HT-29 (cell line): ENCODE measurements around the gene MVP. TPM values are rescaled to one million over a fixed set of nuclear protein-coding genes. Genes with fewer than 3 reads are reported as not detected.
"Not testable (repeated sequence)": the region's sequence is repeated elsewhere in the genome, so short reads cannot be mapped to it uniquely, and the experiment has no call there.

Experiments used
- DNase-seq: peaks from one replicate; pipeline ENCODE4 v3.0.0-alpha.2; 2015; ENCODE audit warnings: low spot score
- total RNA-seq: library from RNA; depleted of rRNA; stranded (reverse); fragments of >200 nt; shearing (Covaris generic); gene quantifications from 2 replicates; pipeline ENCODE4 v1.2.3, GENCODE V29; 2014

MVP gene
- total RNA-seq, 1 experiment from 2014 or later: 185 TPM

GRCh38 chr16:29815032-29815721, 5.1 kb upstream of the MVP start:
- no peak for DNase-seq

GRCh38 chr16:29815793-29816693, 4.2 kb upstream of the MVP start, which contains the start of gene PAGR1:
TSS of gene PAGR1 (plus strand) at chr16:29816152. CDS start at chr16:29816526, 374 bp downstream.
- peak; percentile 96 for DNase-seq

GRCh38 chr16:29816694-29817441, 3.4 kb upstream of the MVP start:
- peak; percentile 66 for DNase-seq

GRCh38 chr16:29818082-29818481, 2.2 kb upstream of the MVP start:
- no peak for DNase-seq

GRCh38 chr16:29819506-29819905, 756 bp upstream of the MVP start:
- peak; percentile 61 for DNase-seq

GRCh38 chr16:29820730-29821642, 724 bp downstream of the MVP start:
- DNase-seq: peak; percentile 74

- DNase-seq: peak; percentile 64
Measured at GRCh38 chr16:29821643-29822115, 1.4 kb downstream of the MVP start.

GRCh38 chr16:29824589-29825144, 4.4 kb downstream of the MVP start:
- DNase-seq: peak; percentile 33

- peak; percentile 75 for DNase-seq
Measured at GRCh38 chr16:29825145-29826044, 5.1 kb downstream of the MVP start.

GRCh38 chr16:29826342-29826695, 6.1 kb downstream of the MVP start:
- DNase-seq: no peak

GRCh38 chr16:29830774-29831173, 10.5 kb downstream of the MVP start:
- no peak for DNase-seq

- no peak for DNase-seq
Measured at GRCh38 chr16:29831490-29831889, 11.2 kb downstream of the MVP start.

GRCh38 chr16:29833219-29833618, 13.0 kb downstream of the MVP start:
- DNase-seq: not testable (repeated sequence)

- DNase-seq: no peak
Measured at GRCh38 chr16:29834079-29834478, 13.8 kb downstream of the MVP start.

- DNase-seq: no peak
Measured at GRCh38 chr16:29835926-29836325, 15.7 kb downstream of the MVP start.

GRCh38 chr16:29836623-29837022, 16.4 kb downstream of the MVP start:
- DNase-seq: no peak

- DNase-seq: no peak
Measured at GRCh38 chr16:29837841-29838240, 17.6 kb downstream of the MVP start.

- DNase-seq: no peak
Measured at GRCh38 chr16:29839822-29840221, 19.6 kb downstream of the MVP start.

- no peak for DNase-seq
Measured at GRCh38 chr16:29840240-29840639, 20.0 kb downstream of the MVP start.
